Parathyroid adenoma (tissue), 2 donors: Measurements from ENCODE around the gene TTLL10.

ENCODE experiments used
- H2AFZ ChIP-seq: fragments of 300-600 bp; sonication (generic); one replicate; pipeline ENCODE4 v1.7.0; 2017; ENCODE audit warnings: antibody characterized with exemption, mild to moderate bottlenecking
- H3K27ac ChIP-seq: fragments of 300-600 bp; sonication (generic); one replicate; pipeline ENCODE4 v1.7.0; 2017
- H3K27me3 ChIP-seq: fragments of 300-600 bp; sonication (generic); one replicate; pipeline ENCODE4 v1.7.0; 2017; ENCODE audit warnings: low read length; ENCODE audit not compliant: control insufficient read depth, insufficient read depth
- H3K36me3 ChIP-seq: fragments of 300-600 bp; sonication (generic); one replicate; pipeline ENCODE4 v1.7.0; 2017; ENCODE audit warnings: low read length; ENCODE audit not compliant: control insufficient read depth, insufficient read depth
- H3K4me1 ChIP-seq: fragments of 300-600 bp; sonication (generic); one replicate; pipeline ENCODE4 v1.7.0; 2017; ENCODE audit warnings: control low read depth
- H3K4me2 ChIP-seq: fragments of 300-600 bp; sonication (generic); one replicate; pipeline ENCODE4 v1.7.0; 2017; ENCODE audit warnings: low read length
- H3K4me3 ChIP-seq: fragments of 300-600 bp; sonication (generic); one replicate; pipeline ENCODE4 v1.7.0; 2017; ENCODE audit warnings: low read depth, low read length
- H3K79me2 ChIP-seq: fragments of 300-600 bp; sonication (generic); one replicate; pipeline ENCODE4 v1.7.0; 2017; ENCODE audit warnings: control low read depth
- H3K9ac ChIP-seq: fragments of 300-600 bp; sonication (generic); one replicate; pipeline ENCODE4 v1.7.0; 2017; ENCODE audit warnings: mild to moderate bottlenecking
- H3K9me3 ChIP-seq: fragments of 300-600 bp; sonication (generic); one replicate; pipeline ENCODE4 v1.7.0; 2017; ENCODE audit warnings: low read length; ENCODE audit not compliant: control insufficient read depth
- TF ChIP-seq, protein P1 (sequence below): fragments of 300-600 bp; sonication (generic); IDR thresholded peaks from one replicate; pipeline ENCODE4 v1.7.0; 2017; ENCODE audit warnings: antibody characterized with exemption, mild to moderate bottlenecking
- donor health status: primary hyperparathyroidism.

TTLL10 gene

GRCh38 chr1:1204425-1204920 is 30.8 kb downstream of the TTLL10 start:
- no peaks in the 10 kb centered on the region for H3K9me3 ChIP-seq
- no peaks in the 10 kb centered on the region for H3K4me1 ChIP-seq
- H3K4me2 ChIP-seq = no peak overlapping the region
- TF ChIP-seq, protein P1, sequence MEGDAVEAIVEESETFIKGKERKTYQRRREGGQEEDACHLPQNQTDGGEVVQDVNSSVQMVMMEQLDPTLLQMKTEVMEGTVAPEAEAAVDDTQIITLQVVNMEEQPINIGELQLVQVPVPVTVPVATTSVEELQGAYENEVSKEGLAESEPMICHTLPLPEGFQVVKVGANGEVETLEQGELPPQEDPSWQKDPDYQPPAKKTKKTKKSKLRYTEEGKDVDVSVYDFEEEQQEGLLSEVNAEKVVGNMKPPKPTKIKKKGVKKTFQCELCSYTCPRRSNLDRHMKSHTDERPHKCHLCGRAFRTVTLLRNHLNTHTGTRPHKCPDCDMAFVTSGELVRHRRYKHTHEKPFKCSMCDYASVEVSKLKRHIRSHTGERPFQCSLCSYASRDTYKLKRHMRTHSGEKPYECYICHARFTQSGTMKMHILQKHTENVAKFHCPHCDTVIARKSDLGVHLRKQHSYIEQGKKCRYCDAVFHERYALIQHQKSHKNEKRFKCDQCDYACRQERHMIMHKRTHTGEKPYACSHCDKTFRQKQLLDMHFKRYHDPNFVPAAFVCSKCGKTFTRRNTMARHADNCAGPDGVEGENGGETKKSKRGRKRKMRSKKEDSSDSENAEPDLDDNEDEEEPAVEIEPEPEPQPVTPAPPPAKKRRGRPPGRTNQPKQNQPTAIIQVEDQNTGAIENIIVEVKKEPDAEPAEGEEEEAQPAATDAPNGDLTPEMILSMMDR = no peak
- H3K27me3 ChIP-seq = no peaks in the 10 kb centered on the region
- no peak overlapping the region for H2AFZ ChIP-seq
- H3K36me3 ChIP-seq = no peaks in the 10 kb centered on the region
- no peak overlapping the region for H3K4me3 ChIP-seq
- no peak overlapping the region for H3K9ac ChIP-seq
- no peaks in the 10 kb centered on the region for H3K79me2 ChIP-seq
- H3K27ac ChIP-seq = no peak overlapping the region

DNA sequence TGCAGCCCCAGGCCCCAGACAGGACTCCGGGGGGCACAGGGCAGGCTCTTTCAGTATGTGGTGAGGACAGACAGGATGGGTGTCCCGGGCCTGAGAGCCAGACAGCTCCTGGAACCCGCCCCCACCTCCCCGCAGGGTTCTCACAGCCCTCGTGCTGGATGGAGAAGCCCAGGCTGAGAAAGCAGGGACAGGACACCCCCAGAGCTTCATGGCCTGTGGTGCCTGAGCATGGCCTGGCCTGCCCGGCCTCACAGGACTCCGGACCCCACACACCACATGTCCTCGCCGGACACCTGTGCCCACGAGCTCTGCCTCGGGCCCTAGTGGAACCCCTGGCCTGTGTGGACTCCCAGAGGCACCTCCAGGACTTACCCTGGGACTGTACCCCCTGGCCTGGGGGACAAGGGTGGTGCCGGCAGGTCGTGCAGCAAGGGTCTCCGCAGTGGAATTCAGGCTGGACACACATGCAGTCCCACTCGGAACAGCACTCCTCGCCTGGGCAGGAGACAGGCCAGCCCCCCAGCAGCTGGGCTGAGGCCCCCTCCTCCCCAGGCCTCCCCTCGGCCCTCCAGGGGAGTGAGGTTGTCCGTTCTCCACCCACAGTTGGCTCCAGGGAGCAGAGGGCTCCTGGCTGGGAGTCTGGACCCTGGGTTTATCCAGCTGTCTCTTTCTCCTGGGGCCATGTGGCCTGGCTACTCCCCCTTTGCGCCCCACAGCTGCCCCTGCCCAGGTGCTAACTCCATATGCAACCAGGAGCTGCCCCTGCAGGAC is 31.5 kb downstream of the TTLL10 start:
- peak overlapping the region; percentile 87 for H3K4me2 ChIP-seq
- H3K36me3 ChIP-seq = no peaks in the 10 kb centered on the region
- H3K9me3 ChIP-seq = no peaks in the 10 kb centered on the region
- TF ChIP-seq, protein P1 = no peak
- H3K4me1 ChIP-seq = no peaks in the 10 kb centered on the region
- no peaks in the 10 kb centered on the region for H3K79me2 ChIP-seq
- no peak overlapping the region for H3K27ac ChIP-seq
- peak overlapping the region; percentile 55 for H3K4me3 ChIP-seq
- no peaks in the 10 kb centered on the region for H3K27me3 ChIP-seq
- no peak overlapping the region for H2AFZ ChIP-seq
- H3K9ac ChIP-seq = no peak overlapping the region

DNA sequence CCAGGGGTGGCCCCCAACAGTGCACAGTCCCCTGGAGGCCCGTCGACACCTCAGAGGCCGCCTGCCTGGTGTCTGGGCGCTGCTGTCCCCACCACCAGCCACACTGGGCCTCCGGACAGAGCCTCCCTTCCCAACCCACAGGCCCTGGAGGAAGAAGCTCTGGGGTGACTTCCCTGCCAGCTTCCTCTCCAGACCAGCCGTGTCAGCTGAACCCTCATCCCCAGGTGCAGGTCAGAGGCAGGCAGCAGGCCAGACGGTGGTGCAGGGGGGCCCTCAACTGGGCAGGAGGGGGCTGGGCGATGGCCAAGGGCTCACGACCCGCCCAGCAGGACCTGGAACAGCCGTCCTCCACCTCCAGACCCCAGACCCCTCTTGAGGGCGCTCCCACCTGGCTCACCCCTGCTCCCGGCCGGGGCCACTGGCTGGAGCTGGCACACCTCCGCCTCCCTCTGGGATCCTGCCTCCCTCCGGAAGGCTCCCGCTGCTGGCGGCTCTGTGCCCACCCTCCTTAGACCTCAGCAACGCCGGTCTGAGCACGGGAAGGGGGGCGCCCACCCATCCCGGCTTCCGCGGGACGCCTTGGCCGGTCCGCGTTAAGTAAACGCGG is 32.2 kb downstream of the TTLL10 start:
- Histone ChIP-seq H3K4me2 (peak overlapping the region; percentile 87), H3K79me2 (no peaks in the 10 kb centered on the region), H3K36me3 (no peaks in the 10 kb centered on the region), H3K9ac (no peak overlapping the region), H3K4me1 (no peaks in the 10 kb centered on the region), H3K9me3 (no peaks in the 10 kb centered on the region), H3K4me3 (peak overlapping the region; percentile 55), H2AFZ (peak overlapping the region; percentile 42), H3K27me3 (no peaks in the 10 kb centered on the region), H3K27ac (no peak overlapping the region)
- TF ChIP-seq, protein P1 = no peak

- Histone ChIP-seq H3K27ac (no peak within 1 kb of the TSS), H2AFZ (peak within 1 kb of the TSS; percentile 42), H3K4me3 (peak within 1 kb of the TSS; percentile 55), H3K4me2 (peak within 1 kb of the TSS; percentile 87), H3K79me2 (no peaks in the 10 kb centered on the region), H3K36me3 (no peaks in the 10 kb centered on the region), H3K27me3 (no peaks in the 10 kb centered on the region), H3K9me3 (no peaks in the 10 kb centered on the region), H3K9ac (no peak within 1 kb of the TSS), H3K4me1 (no peaks in the 10 kb centered on the region)
- TF ChIP-seq, protein P1 = no peak
Measured at GRCh38 chr1:1206376-1206965, 32.8 kb downstream of the TTLL10 start, which contains the start of gene TNFRSF18. TSS of gene TNFRSF18 (minus strand) at chr1:1206592. CDS start at chr1:1206571, 21 bp downstream.
